Measurements from ENCODE around the gene GPA33.

Gene GPA33

DNA sequence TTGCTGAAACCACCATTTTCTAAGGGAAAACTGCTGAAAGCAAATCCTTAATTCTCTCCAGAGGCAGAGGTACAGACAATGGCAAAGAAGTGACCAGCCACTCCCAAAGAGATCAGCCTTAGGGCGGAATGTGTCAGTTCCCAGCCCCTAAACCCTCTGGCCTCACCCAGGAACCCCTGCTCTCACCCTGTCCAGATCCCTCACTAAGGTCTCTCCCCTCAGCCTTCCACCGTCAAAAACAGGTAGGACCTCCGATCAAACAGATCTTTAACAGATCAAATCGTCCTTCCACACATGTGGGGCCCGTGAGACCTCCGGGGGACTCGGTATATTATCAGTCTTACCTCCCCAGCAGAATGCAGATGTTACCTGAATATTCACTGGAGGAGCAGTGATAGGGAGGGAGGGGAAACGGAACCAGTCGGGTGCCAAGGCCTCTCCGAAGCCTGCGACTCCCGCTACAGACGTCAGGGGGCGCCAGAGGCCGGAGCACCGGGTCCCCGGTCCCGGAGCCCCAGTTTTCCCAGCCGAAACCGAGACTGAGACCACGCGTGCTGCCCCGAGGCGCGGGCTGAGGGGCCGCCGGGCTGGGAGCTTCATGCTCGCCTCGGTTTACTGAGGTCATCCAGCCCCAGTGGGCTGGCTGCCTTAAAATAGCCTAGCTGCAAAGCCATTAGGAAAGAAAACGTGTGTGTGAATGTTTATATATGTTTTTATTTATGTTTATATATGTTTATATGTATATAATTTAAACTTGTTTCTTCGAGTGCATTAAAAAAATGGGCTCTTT is 23.6 kb downstream of the GPA33 start:
- peak; percentile 79 to 93 for DNase-seq (ENCODE audit: low spot score in 2 of 2)
- no peak overlapping the region for H3K4me3 Mint-ChIP-seq
- peaks cover 10% of the 10 kb centered on the region for H3K27me3 Mint-ChIP-seq
- H3K27ac Mint-ChIP-seq, result no peak overlapping the region
- ATAC-seq (ENCODE audit: low read depth), result peak; percentile 93
- no peaks in the 10 kb centered on the region for H3K36me3 Mint-ChIP-seq
- H3K9me3 Mint-ChIP-seq, result no peaks in the 10 kb centered on the region
- H3K4me1 Mint-ChIP-seq, result peaks cover 5% of the 10 kb centered on the region

DNA sequence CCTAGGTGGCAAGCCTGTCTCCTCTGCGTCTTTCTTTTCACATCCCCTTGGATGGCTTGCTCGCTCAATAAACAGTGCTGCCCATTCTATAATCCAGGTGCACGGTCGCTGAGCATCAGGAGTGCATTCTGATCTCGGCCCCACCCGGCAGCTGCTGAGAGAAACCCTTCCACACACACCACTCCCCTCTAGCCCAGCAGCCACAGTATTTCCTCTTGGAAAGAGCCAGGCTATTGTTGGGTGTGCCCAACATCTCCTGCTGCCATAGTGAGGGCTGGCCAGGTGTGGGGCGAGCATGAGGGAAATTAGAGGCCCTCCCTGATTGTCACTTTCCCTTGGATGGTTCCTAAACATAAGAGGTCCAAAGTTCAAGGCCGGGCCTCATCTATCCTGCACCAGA is 24.7 kb downstream of the GPA33 start:
- peaks cover 8% of the 10 kb centered on the region for H3K27me3 Mint-ChIP-seq

DNA sequence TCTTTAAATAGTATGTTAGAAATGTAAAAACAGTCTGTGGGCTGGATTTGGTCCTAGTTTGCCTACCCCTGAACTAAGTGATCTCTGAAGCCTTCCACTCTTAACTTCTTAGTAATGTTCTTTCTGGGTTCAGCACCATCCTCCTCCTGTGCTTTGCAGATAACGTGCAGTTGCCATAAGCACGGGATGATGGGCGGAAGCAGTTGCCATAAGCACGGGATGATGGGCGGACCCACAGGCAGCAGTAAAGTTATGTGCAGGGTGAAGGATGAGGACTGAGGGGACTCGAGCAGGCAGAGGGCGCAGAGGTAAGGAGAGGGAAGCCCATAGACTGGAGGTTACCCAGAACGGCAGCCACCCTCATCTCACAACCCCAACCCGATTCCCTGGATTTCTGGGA is 25.6 kb downstream of the GPA33 start:
- Mint-ChIP-seq H3K4me1 (no peaks in the 10 kb centered on the region), H3K27ac (no peak overlapping the region), H3K4me3 (no peak overlapping the region), H3K9me3 (no peaks in the 10 kb centered on the region), H3K27me3 (peaks cover 8% of the 10 kb centered on the region), H3K36me3 (no peaks in the 10 kb centered on the region)
- ATAC-seq (ENCODE audit: low read depth) (no peak), DNase-seq (ENCODE audit: low spot score in 2 of 2) (no peak)

More for the DNA sequence above, 24.7 kb downstream of the GPA33 start:
- ATAC-seq (ENCODE audit: low read depth) (no peak), DNase-seq (ENCODE audit: low spot score in 2 of 2) (no peak)
- Mint-ChIP-seq H3K4me3 (no peak overlapping the region), H3K27ac (no peak overlapping the region), H3K9me3 (no peaks in the 10 kb centered on the region), H3K4me1 (no peaks in the 10 kb centered on the region), H3K36me3 (no peaks in the 10 kb centered on the region)

DNA sequence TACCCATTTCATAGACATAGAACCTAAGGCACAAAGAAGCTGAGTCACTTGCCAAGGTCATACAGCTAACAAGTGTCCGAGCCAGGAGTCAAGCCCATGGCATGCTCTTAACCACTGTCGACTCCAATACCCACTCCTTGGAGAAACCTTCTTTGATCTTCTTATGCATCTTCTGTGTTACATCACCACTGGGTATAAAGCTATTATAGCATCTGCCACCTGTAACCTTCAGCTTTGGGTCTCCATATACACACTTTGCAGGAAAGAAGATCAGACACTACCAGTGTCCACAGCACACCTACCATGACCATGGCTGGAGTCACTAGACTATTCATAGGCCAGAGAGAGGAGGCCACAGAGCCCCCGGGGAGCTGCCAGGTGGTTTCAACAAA is 29.1 kb downstream of the GPA33 start:
- Mint-ChIP-seq H3K9me3 (no peaks in the 10 kb centered on the region), H3K4me3 (no peak overlapping the region), H3K4me1 (peaks cover 2% of the 10 kb centered on the region), H3K36me3 (no peaks in the 10 kb centered on the region), H3K27me3 (peaks cover 4% of the 10 kb centered on the region), H3K27ac (no peak overlapping the region)
- no peak for DNase-seq (ENCODE audit: low spot score in 2 of 2)
- no peak for ATAC-seq (ENCODE audit: low read depth)

DNA sequence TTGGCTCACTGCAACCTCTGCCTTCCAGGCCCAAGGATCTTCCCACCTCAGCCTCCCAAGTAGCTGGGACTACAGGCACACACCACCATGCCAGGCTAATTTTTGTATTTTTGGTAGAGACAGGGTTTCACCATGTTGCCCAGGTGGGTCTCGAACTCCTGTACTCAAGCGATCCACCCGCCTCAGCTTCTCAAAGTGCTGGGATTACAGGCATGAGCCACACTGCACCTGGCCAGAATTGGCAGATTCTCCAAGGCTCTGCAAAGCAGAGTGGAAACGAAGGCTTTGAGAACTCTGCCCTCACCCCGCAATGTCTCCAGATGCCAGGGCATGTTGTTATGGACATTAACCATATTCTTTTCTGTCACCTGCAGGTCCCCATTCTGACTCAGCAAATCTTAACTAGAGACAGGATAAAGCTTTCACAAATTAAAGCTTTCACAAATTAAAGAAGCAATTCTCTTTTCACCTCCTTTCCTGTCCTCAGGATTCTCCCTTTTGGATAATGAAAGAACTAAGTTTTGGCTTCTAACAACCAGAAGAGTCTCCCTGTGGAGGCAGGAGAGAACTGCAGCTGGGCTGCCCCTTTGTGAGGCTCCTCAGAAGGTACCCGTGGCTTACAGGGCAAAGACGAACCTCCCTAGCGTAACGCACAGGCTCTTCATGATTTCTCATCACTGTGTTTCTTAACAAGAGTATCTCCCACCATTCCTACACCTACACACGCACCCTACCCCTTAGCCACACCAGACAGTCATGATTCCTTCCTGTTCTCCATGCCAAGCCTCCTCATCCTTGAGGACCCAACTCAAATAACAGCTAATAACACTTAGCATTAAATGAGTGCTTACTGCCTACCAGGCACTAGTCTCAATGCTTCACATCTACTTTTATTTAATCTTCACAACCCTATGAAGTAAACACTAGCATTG is 29.8 kb downstream of the GPA33 start:
- Mint-ChIP-seq H3K27me3 (peaks cover 4% of the 10 kb centered on the region), H3K4me1 (peaks cover 2% of the 10 kb centered on the region), H3K4me3 (no peak overlapping the region), H3K36me3 (no peaks in the 10 kb centered on the region), H3K9me3 (no peaks in the 10 kb centered on the region), H3K27ac (no peak overlapping the region)
- DNase-seq (ENCODE audit: low spot score in 2 of 2) (no peak), ATAC-seq (ENCODE audit: low read depth) (no peak)

DNA sequence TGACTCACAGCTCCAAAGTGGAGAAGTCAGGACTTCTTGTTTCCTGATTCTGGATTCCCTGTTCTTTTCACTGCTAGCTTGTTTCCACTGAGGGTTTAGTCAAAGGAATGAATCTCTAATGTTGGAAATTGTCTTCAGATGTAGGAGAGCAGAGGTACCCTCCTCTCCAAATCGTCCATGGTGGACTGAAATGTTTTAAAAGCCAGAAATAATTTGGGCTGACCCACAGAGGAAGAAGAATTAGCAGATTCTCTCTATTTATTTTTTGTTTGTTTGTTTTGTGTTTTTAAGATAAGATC is 30.4 kb downstream of the GPA33 start:
- ATAC-seq (ENCODE audit: low read depth) (no peak), DNase-seq (ENCODE audit: low spot score in 2 of 2) (no peak)
- Mint-ChIP-seq H3K27me3 (peaks cover 4% of the 10 kb centered on the region), H3K36me3 (no peaks in the 10 kb centered on the region), H3K4me1 (peaks cover 2% of the 10 kb centered on the region), H3K9me3 (no peaks in the 10 kb centered on the region), H3K27ac (no peak overlapping the region), H3K4me3 (no peak overlapping the region)

DNA sequence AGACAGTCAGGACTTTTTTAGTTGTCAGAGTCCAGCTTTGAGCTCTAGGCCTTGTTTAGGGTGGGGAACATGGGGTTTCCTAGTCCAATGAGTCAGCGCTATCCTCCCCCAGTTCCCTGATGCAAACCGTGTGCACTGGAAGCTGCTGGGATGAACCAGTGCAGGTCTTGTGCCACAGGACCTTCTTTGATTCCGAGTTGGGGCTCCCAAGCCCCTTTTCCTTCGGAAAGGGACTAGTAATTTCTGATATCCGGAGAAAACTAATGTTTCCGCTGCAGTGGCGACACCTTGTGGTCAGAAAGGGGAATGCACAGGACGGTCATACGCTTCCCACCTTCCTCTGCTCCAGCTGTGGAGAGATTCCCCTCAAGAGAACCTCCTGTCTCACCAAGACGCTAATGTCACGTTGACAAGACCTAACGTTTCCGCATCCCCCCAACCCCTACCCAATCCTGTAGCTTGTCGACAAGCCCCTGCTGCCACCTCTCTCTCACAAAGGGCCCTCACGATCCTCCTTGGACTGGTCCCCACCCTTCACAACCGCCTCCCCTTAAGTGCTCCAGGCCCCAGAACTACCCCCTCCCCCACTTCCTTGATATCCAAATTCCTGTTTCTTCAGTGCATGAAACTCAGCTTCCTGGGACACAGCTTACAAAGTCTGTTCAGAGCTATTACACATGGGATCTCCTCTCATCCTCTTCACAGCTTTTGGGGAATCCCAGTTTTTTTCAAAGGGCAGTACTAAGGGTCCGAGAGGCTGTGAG is 30.9 kb downstream of the GPA33 start:
- peaks cover 2% of the 10 kb centered on the region for H3K27me3 Mint-ChIP-seq
- DNase-seq (ENCODE audit: low spot score in 2 of 2) (peak; percentile 71 to 79), ATAC-seq (ENCODE audit: low read depth) (peak; percentile 61)
- no peak overlapping the region for H3K4me3 Mint-ChIP-seq
- peaks cover 2% of the 10 kb centered on the region for H3K4me1 Mint-ChIP-seq
- no peaks in the 10 kb centered on the region for H3K36me3 Mint-ChIP-seq
- no peak overlapping the region for H3K27ac Mint-ChIP-seq
- H3K9me3 Mint-ChIP-seq, result no peaks in the 10 kb centered on the region

DNA sequence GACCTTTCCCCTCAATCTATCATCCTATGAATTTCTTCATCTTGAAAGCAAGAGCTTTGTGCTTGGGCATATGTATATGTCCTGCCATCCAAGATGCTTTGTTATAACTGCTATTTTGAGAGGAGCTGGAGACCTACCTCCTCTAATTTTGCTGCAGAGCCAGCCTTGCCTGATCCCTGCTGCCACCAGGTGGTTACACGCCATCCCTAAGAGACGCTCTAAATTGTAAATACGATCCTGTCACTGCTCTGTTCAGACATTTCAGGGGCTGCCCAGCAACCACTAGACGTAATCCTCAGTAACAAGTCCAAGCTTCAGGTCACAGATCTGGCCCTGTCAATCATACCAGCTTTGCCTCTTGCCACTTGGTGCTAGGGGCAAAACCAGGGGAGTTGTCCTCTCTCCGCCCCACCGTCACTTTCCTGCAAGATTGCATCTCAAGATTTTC is 32.9 kb downstream of the GPA33 start:
- Mint-ChIP-seq H3K4me3 (no peak overlapping the region), H3K27ac (no peak overlapping the region), H3K27me3 (peaks cover 4% of the 10 kb centered on the region), H3K4me1 (peaks cover 2% of the 10 kb centered on the region), H3K36me3 (no peaks in the 10 kb centered on the region), H3K9me3 (no peaks in the 10 kb centered on the region)
- DNase-seq (ENCODE audit: low spot score in 2 of 2) (no peak), ATAC-seq (ENCODE audit: low read depth) (peak; percentile 63)

DNA sequence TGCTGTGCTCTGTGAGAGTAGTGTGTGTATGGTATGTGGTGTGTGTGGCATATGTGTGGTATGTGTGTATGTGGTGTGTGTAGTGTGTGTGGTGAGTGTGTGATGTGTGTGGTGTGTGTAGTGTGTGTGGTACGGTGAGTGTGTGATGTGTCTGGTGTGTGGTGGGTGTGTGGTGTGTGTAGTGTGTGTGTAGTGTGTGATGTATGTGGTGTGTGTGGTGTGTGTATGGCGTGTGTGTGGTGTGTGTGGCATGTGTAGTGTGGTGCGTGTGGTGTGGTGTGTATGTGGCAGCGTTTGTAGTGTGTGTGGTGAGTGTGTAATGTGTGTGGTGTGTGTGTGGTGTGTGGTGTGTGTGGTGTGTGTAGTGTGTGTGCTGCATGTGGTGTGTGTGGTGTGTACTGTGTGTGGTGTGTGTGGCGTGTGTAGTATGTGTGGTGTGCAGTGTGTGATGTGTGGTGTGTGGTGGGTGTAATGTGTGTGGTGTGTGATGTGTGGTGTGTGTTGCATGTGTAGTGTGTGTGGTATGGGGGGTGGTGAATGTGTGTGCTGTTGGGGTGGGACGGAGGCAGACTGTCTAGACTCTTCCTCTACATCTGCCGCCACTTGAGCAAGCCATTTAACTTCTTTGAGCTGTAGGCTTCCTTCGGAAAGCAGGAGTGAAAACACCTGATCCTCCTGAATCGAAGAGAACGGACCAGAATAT is 33.5 kb downstream of the GPA33 start:
- DNase-seq (ENCODE audit: low spot score in 2 of 2) (no peak), ATAC-seq (ENCODE audit: low read depth) (no peak)
- Mint-ChIP-seq H3K4me3 (no peak overlapping the region), H3K36me3 (no peaks in the 10 kb centered on the region), H3K27me3 (peaks cover 4% of the 10 kb centered on the region), H3K4me1 (peaks cover 2% of the 10 kb centered on the region), H3K9me3 (no peaks in the 10 kb centered on the region), H3K27ac (no peak overlapping the region)

DNA sequence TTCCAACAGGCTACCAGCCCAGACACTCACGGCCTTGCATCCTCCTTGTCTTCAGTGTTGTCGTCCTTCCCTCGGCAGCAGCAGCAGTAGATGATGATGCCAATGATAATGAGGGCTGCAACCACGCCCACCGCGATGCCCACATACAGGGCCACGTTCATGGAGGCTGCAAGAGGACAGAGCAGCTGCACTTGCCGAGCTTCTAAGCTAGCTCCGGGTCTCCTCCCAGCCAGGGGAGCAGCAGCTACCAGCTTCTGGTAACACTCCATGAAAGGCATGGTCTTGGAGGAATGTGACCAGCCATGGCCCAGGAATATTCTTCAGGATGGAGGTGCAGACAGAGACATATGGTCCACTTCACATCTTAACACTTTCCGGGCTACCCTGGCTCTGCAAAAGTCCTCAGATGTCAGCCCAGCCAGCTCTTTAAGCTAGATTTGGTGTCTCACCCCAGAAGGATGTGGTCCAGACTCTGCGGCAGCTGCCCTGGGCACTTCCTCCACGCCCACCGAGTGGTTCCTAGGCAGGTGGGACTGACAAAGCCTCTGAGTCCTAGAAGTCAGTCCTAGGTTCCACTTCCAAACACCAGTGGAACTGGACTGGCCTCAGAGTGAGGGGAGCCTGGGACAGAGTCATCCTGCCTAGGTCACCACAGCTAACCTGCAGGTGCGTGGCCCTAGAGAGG is 35.1 kb downstream of the GPA33 start:
- DNase-seq (ENCODE audit: low spot score in 2 of 2) (no peak), ATAC-seq (ENCODE audit: low read depth) (no peak)
- H3K9me3 Mint-ChIP-seq, result no peaks in the 10 kb centered on the region
- peaks cover 4% of the 10 kb centered on the region for H3K27me3 Mint-ChIP-seq
- H3K4me3 Mint-ChIP-seq, result no peak overlapping the region
- H3K36me3 Mint-ChIP-seq, result no peaks in the 10 kb centered on the region
- no peak overlapping the region for H3K27ac Mint-ChIP-seq
- peaks cover 2% of the 10 kb centered on the region for H3K4me1 Mint-ChIP-seq

DNA sequence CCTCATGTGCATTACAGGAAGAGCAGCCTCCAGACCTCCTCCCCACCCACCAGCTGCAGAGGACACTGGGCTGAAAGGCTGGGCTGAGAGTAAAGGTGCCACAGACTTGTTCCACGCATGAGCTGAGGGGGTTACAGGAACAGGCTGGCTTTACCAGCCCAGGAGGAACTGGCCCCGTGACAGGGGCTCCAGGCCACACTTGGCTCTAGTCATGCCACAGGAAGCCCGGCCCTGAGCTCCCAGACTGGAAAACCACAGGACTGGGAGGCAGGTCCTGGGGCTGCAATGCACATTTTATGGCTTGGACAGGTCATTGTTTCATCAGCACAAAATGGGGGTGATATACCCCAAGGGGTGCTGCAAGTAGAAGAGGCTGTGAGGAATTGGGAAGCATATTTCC is 35.6 kb downstream of the GPA33 start:
- Mint-ChIP-seq H3K4me3 (no peak overlapping the region), H3K27me3 (peaks cover 4% of the 10 kb centered on the region), H3K9me3 (no peaks in the 10 kb centered on the region), H3K4me1 (peaks cover 2% of the 10 kb centered on the region), H3K27ac (no peak overlapping the region), H3K36me3 (no peaks in the 10 kb centered on the region)
- DNase-seq (ENCODE audit: low spot score in 2 of 2), result no peak
- no peak for ATAC-seq (ENCODE audit: low read depth)

DNA sequence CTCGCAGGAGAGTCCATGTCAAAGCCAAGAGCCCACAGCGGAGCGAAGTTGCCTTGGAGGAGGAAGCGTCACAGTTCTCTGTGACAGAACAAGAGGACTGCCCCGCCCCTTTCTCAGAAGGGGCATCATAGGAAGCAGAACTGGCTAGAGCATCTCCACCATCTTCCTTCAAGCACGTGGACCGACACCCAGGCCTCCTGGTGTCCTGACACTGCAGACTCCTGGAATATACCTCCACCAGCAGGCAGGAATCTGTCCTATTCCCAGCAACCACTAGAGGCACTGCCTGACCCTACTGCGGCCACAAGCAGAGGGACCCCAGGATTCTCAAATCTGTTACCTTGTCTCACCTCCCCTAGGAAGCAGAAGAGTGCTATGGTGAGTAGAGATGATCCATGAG is 37.8 kb downstream of the GPA33 start:
- Mint-ChIP-seq H3K4me3 (no peak overlapping the region), H3K27ac (no peak overlapping the region)
- no peak for DNase-seq (ENCODE audit: low spot score in 2 of 2)

DNA sequence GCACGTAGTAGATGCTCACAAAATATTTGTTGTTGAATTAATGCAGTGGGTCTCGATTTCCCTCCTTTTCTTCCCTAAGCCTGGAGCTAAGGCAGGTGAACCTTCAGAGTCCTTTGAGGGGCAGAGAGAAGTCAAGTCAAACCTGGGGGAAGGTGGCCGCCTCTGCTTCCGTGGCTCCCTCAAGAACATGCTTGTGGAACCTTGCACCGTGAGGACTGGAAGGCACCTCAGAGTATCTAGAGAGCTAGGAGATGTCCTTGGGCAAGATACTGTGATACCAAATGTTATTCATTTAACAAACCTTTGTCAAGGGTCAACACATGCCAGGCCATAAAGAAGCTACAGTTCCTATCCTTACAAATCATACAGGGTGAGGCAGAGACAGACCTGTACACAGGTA is 38.3 kb downstream of the GPA33 start:
- H3K27me3 Mint-ChIP-seq, result peaks cover 4% of the 10 kb centered on the region

More for the DNA sequence above, 37.8 kb downstream of the GPA33 start:
- Mint-ChIP-seq H3K4me1 (no peaks in the 10 kb centered on the region), H3K27me3 (peaks cover 4% of the 10 kb centered on the region), H3K36me3 (no peaks in the 10 kb centered on the region), H3K9me3 (peaks cover under 1% of the 10 kb centered on the region)
- ATAC-seq (ENCODE audit: low read depth), result no peak

More for the DNA sequence above, 38.3 kb downstream of the GPA33 start:
- no peaks in the 10 kb centered on the region for H3K36me3 Mint-ChIP-seq
- H3K4me1 Mint-ChIP-seq, result no peaks in the 10 kb centered on the region
- no peak overlapping the region for H3K4me3 Mint-ChIP-seq
- no peak overlapping the region for H3K27ac Mint-ChIP-seq
- H3K9me3 Mint-ChIP-seq, result peaks cover 1% of the 10 kb centered on the region
- ATAC-seq (ENCODE audit: low read depth) (no peak), DNase-seq (ENCODE audit: low spot score in 2 of 2) (no peak)

Data from memory B cell (primary cell).